HepG2 (cell line): Measurements from ENCODE around the gene TMED6. TPM values are rescaled to one million over a fixed set of nuclear protein-coding genes. Genes with fewer than 3 reads are reported as not detected.

Experiments
- ARNTL ChIP-seq: sonication (generic); formaldehyde crosslinking; IDR thresholded peaks from 2 replicates; pipeline ENCODE4 v1.4.0; 2020; ENCODE audit warnings: mild to moderate bottlenecking, missing genetic modification reagents
- GTF3A ChIP-seq: sonication (generic); formaldehyde crosslinking; conservative IDR thresholded peaks from 2 replicates; pipeline ENCODE4 v1.4.0; 2020; ENCODE audit warnings: mild to moderate bottlenecking, missing genetic modification reagents
- HMGXB3 ChIP-seq: sonication (generic); formaldehyde crosslinking; IDR thresholded peaks from 2 replicates; pipeline ENCODE4 v1.4.0; 2020; ENCODE audit warnings: missing genetic modification reagents, borderline replicate concordance
- HNRNPL ChIP-seq: fragments of 200-400 bp; formaldehyde crosslinking; IDR thresholded peaks from 2 replicates; pipeline ENCODE4 v1.6.1; 2017; ENCODE audit warnings: mild to moderate bottlenecking, low read depth, low read length
- KDM2A ChIP-seq: sonication (generic); formaldehyde crosslinking; IDR thresholded peaks from 2 replicates; pipeline ENCODE4 v1.4.0; 2020; ENCODE audit warnings: low read depth, missing genetic modification reagents, borderline replicate concordance
- MXD4 ChIP-seq: IDR thresholded peaks from 2 replicates; pipeline ENCODE4 v1.6.1; 2016; ENCODE audit warnings: mild to moderate bottlenecking, missing biosample characterization, missing genetic modification reagents
- NCOA2 ChIP-seq: sonication (generic); formaldehyde crosslinking; IDR thresholded peaks from 2 replicates; pipeline ENCODE4 v1.8.0; 2022; ENCODE audit warnings: inconsistent platforms
- NR3C1 ChIP-seq: sonication (generic); formaldehyde crosslinking; IDR thresholded peaks from 2 replicates; pipeline ENCODE4 v1.4.0; 2020; ENCODE audit warnings: missing genetic modification reagents
- PAXIP1 ChIP-seq: sonication (generic); formaldehyde crosslinking; conservative IDR thresholded peaks from 2 replicates; pipeline ENCODE4 v1.4.0; 2020; ENCODE audit warnings: mild to moderate bottlenecking, missing genetic modification reagents, moderate library complexity
- REPIN1 ChIP-seq: sonication (generic); formaldehyde crosslinking; IDR thresholded peaks from 2 replicates; pipeline ENCODE4 v1.8.0; 2022; ENCODE audit warnings: missing genetic modification reagents, low read depth, mild to moderate bottlenecking, borderline replicate concordance
- SMAD3 ChIP-seq: sonication (generic); formaldehyde crosslinking; IDR thresholded peaks from 2 replicates; pipeline ENCODE4 v1.4.0; 2020; ENCODE audit warnings: missing genetic modification reagents
- ZBTB4 ChIP-seq: sonication (generic); formaldehyde crosslinking; IDR thresholded peaks from 2 replicates; pipeline ENCODE4 v1.4.0; 2020; ENCODE audit warnings: missing genetic modification reagents, mild to moderate bottlenecking, borderline replicate concordance
- ZNF143 ChIP-seq: sonication (generic); formaldehyde crosslinking; IDR thresholded peaks from 2 replicates; pipeline ENCODE4 v1.4.0; 2020; ENCODE audit warnings: missing genetic modification reagents
- ZNF18 ChIP-seq: sonication (generic); formaldehyde crosslinking; IDR thresholded peaks from 2 replicates; pipeline ENCODE4 v1.8.0; 2022; ENCODE audit warnings: mild to moderate bottlenecking, missing genetic modification reagents; ENCODE audit not compliant: insufficient replicate concordance
- ZNF777 ChIP-seq: sonication (generic); formaldehyde crosslinking; IDR thresholded peaks from 2 replicates; pipeline ENCODE4 v1.4.0; 2020; ENCODE audit warnings: missing genetic modification reagents
- polyA plus RNA-seq, 8 experiments: library from polyadenylated mRNA; depleted of rRNA in 3 of 8; stranded (reverse) in 7 of 8; unstranded in 1 of 8; fragments of >200 nt; fragmentation: Illumina TruSeq in 4 of 8; extraction: Trizol in 4 of 8; gene quantifications; 2 replicates each; pipeline versions ENCODE4 v1.2.1 to v1.2.3, GENCODE V29; 2011 to 2016; ENCODE audit warnings: low read depth in 4 of 8, missing spikeins in 1 of 8, mixed read lengths in 1 of 8; ENCODE audit not compliant: insufficient read depth in 1 of 8
- total RNA-seq, 5 experiments: library from RNA; depleted of rRNA; stranded (reverse); fragments of >200 nt; fragmentation: Illumina TruSeq; extraction: Trizol; gene quantifications; 2 replicates each; pipeline ENCODE4 v1.2.3, GENCODE V29; 2016; ENCODE audit warnings: low read depth in 1 of 5

Gene TMED6
- total and polyA plus RNA-seq, 2 of the 13 experiments (the other 11 are each of a cell fraction or from before 2014, with no cell fraction given) = 9.8 to 14.4 TPM

- TF ChIP-seq HMGXB3 (CRISPR knock-in tag) (no peak), HNRNPL (0 out of 2 replicates have a peak, but pooled peaks have one; percentile 31), MXD4 (peak; percentile 58; the same call in 1 of the 2 replicates), ARNTL (peak; percentile 44; the same call in 1 of the 2 replicates), REPIN1 (CRISPR knock-in tag) (0 out of 2 replicates have a peak, but pooled peaks have one; percentile 22), ZBTB4 (CRISPR knock-in tag) (no peak), ZNF18 (no peak), ZNF777 (CRISPR knock-in tag) (peak; percentile 48; the same call in 1 of the 2 replicates), ZNF143 (CRISPR knock-in tag) (peak; percentile 58; the same call in 1 of the 2 replicates), GTF3A (CRISPR knock-in tag) (no peak), SMAD3 (CRISPR knock-in tag) (no peak), KDM2A (CRISPR knock-in tag) (peak; percentile 89), NR3C1 (CRISPR knock-in tag) (no peak), NCOA2 (CRISPR knock-in tag) (no peak), PAXIP1 (CRISPR knock-in tag) (0 out of 2 replicates have a peak, but pooled peaks have one; percentile 4)
These were observed 39.8 kb downstream of the TMED6 start (continued) for GRCh38 chr16:69311533-69312387.
